Islet precursor cell (in vitro differentiated cells): Measurements from ENCODE around the gene IFT43.

ENCODE experiments used
- DNase-seq: peaks from one replicate; pipeline ENCODE4 v3.0.0-alpha.2; 2018

Gene IFT43

GRCh38 chr14:75985618-75986438 lies at the start of gene IFT43:
Gene IFT43 (plus strand): TSS chr14:75985763. CDS start chr14:75985787, 24 bp downstream.
- DNase-seq, result peak; percentile 85

GRCh38 chr14:75939200-75939599 lies 46.4 kb upstream of the IFT43 start:
- no peak for DNase-seq

GRCh38 chr14:75941030-75941429 lies 44.5 kb upstream of the IFT43 start:
- DNase-seq, result no peak

- no peak for DNase-seq
Measured at GRCh38 chr14:75944607-75945241, 40.8 kb upstream of the IFT43 start.

- DNase-seq, result peak; percentile 62
Measured at GRCh38 chr14:75946785-75947184, 38.8 kb upstream of the IFT43 start.

- no peak for DNase-seq
Measured at GRCh38 chr14:75952489-75952888, 33.1 kb upstream of the IFT43 start.

- peak; percentile 29 for DNase-seq
Measured at GRCh38 chr14:75959031-75959430, 26.5 kb upstream of the IFT43 start.

- peak; percentile 47 for DNase-seq
Measured at GRCh38 chr14:75960231-75960630, 25.3 kb upstream of the IFT43 start.

- DNase-seq, result peak; percentile 2
Measured at GRCh38 chr14:75961662-75962061, 23.9 kb upstream of the IFT43 start.

GRCh38 chr14:75967866-75968265 lies 17.7 kb upstream of the IFT43 start:
- DNase-seq, result peak; percentile 44

- peak; percentile 27 for DNase-seq
Measured at GRCh38 chr14:75968456-75968855, 17.1 kb upstream of the IFT43 start.

- peak; percentile 24 for DNase-seq
Measured at GRCh38 chr14:75969126-75969525, 16.4 kb upstream of the IFT43 start.

- DNase-seq, result peak; percentile 66
Measured at GRCh38 chr14:75969891-75970290, 15.7 kb upstream of the IFT43 start.

GRCh38 chr14:75970989-75971388 lies 14.6 kb upstream of the IFT43 start:
- no peak for DNase-seq

GRCh38 chr14:75971509-75971908 lies 14.1 kb upstream of the IFT43 start:
- DNase-seq, result no peak

- peak; percentile 64 for DNase-seq
Measured at GRCh38 chr14:75972801-75973421, 12.7 kb upstream of the IFT43 start.

- DNase-seq, result no peak
Measured at GRCh38 chr14:75976826-75977581, 8.6 kb upstream of the IFT43 start.

GRCh38 chr14:75977582-75977943 lies 8.0 kb upstream of the IFT43 start:
- DNase-seq, result no peak

GRCh38 chr14:75978249-75978731 lies 7.3 kb upstream of the IFT43 start:
- DNase-seq, result no peak

GRCh38 chr14:75979071-75979571 lies 6.4 kb upstream of the IFT43 start:
- peak; percentile 72 for DNase-seq

- no peak for DNase-seq
Measured at GRCh38 chr14:75979648-75980565, 5.7 kb upstream of the IFT43 start.

GRCh38 chr14:75980856-75981255 lies 4.7 kb upstream of the IFT43 start:
- peak; percentile 67 for DNase-seq
